Measurements from ENCODE around the gene RAB22A.

The RAB22A gene, protein sequence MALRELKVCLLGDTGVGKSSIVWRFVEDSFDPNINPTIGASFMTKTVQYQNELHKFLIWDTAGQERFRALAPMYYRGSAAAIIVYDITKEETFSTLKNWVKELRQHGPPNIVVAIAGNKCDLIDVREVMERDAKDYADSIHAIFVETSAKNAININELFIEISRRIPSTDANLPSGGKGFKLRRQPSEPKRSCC

GRCh38 chr20:58309591-58310290, at the start of gene RAB22A:
TSS of gene RAB22A (plus strand) at chr20:58309715. CDS start at chr20:58309977, 262 bp downstream.
- DNase-seq (ENCODE audit: insufficient read length, low spot score) (peak; percentile 94), FAIRE-seq (no peak)

- no peak for FAIRE-seq
Measured at GRCh38 chr20:58260006-58260405, 49.5 kb upstream of the RAB22A start.

DNA sequence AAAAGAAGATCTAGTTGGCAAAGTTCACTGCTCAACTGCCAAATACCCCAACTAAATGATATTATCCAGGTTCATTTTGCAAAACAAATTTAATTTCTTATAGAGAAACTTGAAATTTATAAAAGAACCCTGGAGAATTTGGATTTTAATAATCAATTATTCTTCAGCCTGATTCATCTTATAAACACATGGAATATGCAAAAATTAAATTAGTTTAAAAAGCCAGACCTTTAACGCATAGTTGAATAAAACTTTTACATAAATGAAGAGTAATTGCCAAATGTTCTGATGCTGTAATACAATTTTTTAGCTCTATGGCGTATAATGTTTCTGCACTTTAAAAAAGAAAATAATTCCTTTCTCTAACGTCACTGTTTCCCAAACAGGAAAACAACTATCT, 47.9 kb upstream of the RAB22A start:
- FAIRE-seq = no peak
- no peak for DNase-seq (ENCODE audit: insufficient read length, low spot score)

More at GRCh38 chr20:58260006-58260405, 49.5 kb upstream of the RAB22A start:
- DNase-seq (ENCODE audit: insufficient read length, low spot score) = no peak

- FAIRE-seq (no peak), DNase-seq (ENCODE audit: insufficient read length, low spot score) (no peak)
Measured at GRCh38 chr20:58264271-58264670, 45.2 kb upstream of the RAB22A start.

DNA sequence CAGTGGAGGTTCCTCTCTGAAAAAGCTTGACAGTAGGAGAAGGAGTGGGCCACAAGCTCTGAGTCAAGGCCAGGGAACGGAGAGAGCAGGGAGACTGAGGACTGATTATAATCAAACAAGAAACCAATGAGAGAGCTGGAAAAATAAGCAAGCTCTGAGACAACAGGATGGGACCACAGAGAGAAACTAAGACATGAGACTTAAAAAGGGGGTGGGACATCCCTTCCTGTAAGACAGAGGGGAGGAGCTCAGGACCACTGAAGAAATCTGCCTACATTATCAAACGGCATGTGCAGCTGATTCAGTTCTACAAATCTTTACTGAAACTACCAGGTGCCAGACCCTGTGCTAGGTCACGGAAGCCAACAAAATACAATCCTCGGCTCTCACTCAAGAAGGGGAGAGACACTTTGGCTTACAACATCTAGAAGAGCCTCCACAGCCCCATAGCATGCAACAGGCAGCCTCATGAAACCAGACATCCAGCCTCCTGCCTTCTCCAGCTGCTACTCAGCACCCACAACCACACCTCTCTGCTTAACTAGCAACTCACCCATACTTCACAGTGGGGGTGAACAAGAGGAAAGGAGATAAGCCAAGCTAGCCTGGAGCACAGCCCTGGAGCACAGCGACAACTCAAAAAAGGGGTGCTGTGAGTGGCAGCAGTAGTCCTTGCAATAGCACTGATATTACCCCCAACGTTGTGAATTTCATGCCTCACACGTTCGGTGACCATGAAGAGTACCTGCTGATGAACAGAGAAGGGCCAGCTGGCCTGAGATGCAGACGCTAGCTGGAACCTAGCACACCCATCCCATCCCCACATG, 41.9 kb upstream of the RAB22A start:
- DNase-seq (ENCODE audit: insufficient read length, low spot score) (no peak), FAIRE-seq (no peak)

DNA sequence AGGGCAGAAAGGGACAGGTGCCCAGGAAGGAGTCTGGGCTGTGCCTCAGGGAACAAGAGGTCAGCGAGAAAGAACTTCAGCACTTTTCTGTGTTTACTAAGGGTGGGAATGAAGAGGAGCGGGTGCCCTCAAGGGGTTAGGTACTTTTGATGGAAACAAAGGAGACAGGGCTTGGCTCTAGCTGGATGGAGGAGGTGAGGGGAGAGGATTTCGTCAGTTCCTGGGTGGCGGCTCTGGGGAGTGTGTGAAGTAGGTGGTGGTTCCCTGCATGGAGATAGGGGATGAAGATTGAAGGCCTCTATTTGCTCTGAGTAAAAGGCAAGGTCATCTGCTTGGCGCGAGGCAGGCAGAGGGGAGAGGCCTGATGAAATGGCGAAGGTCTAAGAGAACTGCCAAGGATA, 41.1 kb upstream of the RAB22A start:
- DNase-seq (ENCODE audit: insufficient read length, low spot score) (no peak), FAIRE-seq (no peak)

DNA sequence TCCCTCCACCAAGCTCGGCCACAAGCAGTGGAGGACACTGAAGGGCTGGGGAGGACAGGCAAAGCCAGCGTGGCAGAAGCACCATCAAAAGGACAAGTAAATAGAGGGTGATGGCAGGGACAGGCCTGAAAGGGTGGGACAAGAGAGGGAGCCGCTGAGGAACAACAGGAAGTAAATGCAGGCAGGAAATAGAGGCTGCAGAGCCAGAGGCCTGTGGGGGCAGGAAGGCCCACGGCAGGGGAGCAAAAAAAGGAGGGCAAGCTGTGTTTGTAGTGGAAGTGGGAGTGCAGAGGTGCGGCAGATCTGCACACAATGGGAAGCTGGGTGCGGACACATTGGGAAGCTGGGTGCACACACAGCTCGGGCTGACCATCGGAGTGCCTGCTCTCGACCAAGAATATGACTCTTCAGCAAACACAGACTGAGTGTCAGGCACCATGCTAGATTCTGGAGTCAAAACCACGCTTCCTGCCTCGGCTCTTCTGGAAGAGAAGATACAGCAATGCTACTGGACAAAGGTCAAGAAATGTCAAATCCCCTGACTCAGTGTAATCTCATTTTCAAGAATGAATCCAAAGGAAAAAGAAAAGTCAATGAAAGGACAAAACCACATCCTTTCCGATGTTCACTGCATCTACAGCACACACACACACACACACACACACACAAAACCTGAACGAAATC, 40.4 kb upstream of the RAB22A start:
- FAIRE-seq (no peak), DNase-seq (ENCODE audit: insufficient read length, low spot score) (no peak)

GRCh38 chr20:58271606-58272351, 37.7 kb upstream of the RAB22A start:
- DNase-seq (ENCODE audit: insufficient read length, low spot score) (no peak), FAIRE-seq (no peak)

GRCh38 chr20:58274384-58274783, 35.1 kb upstream of the RAB22A start:
- DNase-seq (ENCODE audit: insufficient read length, low spot score) = no peak
- FAIRE-seq = no peak

DNA sequence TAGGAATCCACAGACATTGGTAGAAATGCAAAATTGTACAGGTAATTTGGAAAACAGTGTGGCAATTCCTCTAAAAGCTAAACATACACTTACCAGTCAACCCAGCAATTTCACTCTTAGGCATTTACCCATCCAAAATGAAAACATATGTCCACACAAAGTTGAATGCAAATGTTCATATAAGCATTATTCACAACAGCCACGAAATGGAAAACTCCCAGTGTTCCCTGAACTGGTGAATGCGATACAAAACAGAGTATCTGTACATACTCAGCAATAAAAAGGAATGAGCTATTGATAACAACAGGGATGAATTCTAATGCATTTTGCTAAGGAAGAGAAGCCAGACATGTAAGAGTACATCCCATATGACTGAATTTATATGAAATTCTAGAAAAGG, 32.4 kb upstream of the RAB22A start:
- DNase-seq (ENCODE audit: insufficient read length, low spot score) = no peak
- no peak for FAIRE-seq

GRCh38 chr20:58277578-58278472, 31.7 kb upstream of the RAB22A start:
- DNase-seq (ENCODE audit: insufficient read length, low spot score) = no peak
- FAIRE-seq = no peak

DNA sequence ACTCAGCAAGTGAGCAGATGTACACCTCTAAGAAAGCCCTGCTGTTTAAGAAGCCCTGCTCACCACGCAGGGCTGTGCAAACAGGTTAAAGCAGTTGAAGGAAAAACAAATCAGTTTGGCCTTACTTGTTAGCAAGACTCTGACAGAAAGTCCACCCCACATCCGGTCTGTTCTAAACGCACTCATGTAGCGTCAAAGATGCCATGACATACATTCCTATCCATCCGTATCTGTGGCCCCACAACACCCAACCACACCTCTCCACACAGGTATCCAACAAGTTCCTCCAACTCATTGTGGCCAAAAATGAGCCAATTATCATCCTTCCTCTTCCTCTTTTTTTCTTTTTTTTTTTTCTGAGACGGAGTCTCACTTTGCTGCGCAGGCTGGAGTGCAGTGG, 22.8 kb upstream of the RAB22A start:
- DNase-seq (ENCODE audit: insufficient read length, low spot score) (no peak), FAIRE-seq (no peak)

DNA sequence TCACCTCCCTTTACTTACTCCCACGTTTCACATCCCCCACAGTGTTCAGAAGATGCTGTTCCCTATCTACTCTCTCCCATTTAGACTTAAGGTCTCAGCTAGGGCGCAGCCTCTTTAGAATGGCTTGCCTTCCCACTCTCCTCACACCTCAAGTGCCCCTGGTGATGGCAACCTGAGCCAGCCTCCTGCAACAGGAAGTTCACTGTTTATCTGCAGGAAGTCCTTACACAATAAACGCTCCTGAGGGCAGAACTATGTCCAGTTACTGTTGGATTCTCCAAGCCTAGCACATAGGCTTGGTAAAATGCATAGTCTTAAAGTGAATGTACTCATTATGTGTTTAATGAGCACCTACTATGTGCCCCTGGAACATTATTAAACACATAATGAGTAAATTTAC, 21.9 kb upstream of the RAB22A start:
- FAIRE-seq (no peak), DNase-seq (ENCODE audit: insufficient read length, low spot score) (no peak)

DNA sequence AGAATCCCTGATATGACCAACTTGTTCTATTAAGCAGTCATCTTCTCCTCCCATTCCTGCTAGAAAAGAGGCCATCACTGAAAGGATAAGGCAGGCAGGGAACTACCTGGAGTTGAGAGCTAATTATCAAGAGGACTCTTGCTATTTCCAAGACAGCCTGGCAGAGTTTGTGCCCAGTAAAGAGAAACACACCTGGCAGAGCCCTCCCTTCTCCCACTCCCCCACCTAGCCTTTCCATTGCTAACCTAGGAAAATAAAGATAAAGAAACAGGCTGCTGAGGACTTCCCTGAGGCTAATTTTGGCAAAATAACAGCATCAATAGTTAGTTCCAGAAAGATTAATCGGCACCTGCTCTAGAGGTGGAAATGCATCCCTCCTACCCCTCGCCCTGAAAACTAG, 20.4 kb upstream of the RAB22A start:
- DNase-seq (ENCODE audit: insufficient read length, low spot score) = no peak
- FAIRE-seq = no peak

GRCh38 chr20:58293453-58293852, 16.1 kb upstream of the RAB22A start:
- no peak for FAIRE-seq
- no peak for DNase-seq (ENCODE audit: insufficient read length, low spot score)

DNA sequence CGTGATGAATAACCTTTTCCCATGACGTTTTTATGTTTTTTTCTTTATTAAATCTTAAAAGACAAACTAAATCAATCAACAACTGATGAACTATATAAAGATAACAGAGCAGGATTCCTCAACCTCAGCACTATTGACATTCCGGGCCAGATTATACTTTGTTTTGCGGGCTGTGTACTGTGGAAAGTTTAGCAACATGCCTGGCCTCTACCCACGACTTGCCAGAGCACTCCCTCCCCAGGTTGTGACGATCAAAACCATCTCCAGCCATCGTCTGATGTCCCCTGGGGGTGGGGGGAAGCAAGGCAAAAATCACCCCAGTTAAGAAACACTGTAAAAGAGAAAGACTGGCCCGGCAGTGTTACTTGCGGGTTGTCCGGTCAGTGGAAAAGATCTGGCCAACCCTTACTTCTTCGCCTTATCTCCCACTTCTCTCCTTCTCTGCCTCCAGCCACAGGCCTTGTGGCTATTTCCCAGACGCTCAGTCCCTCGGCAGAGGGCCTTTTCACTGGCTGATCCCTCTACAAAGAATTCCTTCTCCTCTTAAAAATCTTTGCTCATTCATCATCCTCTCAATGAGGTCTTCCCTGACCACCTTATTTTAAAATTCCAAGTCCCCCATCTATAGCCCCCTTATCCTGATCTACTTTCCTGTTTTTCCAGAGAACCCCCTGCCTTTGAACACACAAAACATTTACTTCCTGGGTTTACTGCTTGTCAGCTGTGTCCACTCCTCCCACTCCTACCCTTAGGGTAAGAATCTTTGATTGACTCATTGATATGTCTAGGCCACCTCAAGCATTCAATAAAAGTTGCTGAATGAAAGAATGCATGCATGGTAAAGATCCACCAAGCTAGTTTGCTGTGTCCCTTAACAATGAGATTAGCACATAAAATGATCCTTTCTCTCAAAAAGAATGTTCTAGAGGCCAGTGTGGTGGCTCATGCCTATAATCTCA, 14.7 kb upstream of the RAB22A start:
- FAIRE-seq = no peak
- no peak for DNase-seq (ENCODE audit: insufficient read length, low spot score)

DNA sequence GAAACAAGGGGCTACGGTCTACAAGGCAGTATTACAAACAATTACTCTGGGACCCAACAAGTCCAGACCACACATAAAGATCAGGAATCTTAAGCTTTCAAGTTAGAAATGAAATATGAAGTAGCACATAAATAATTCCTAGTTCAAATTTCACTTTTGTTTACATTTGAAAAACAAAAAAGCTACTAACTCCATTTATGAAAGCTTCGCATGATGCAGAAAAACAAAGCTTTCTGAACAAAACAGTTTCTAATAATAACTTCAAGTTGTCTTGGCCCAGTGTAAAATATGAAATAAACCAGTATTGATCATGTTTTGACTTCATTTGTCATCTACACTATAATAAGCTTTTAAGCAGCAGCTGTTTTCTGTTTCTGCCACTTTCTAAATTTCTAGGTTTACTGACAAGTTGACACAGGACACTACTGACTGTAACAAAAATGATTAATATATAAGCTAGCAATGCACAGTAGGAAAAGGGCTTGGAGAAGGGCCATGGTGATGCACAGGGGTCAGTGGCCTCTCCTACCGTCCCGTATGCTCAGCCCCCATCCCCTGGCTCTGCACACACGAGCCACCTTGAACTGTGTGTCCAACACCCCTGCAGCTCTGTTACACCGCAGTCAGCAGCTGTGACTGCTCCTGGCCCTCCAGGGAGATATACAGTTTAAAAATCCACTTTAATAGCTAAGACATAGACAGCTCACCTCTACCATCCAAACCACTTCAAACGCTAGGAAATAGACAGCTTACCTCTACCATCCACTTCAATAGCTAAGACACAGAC, 13.3 kb upstream of the RAB22A start:
- DNase-seq (ENCODE audit: insufficient read length, low spot score) (no peak), FAIRE-seq (no peak)

DNA sequence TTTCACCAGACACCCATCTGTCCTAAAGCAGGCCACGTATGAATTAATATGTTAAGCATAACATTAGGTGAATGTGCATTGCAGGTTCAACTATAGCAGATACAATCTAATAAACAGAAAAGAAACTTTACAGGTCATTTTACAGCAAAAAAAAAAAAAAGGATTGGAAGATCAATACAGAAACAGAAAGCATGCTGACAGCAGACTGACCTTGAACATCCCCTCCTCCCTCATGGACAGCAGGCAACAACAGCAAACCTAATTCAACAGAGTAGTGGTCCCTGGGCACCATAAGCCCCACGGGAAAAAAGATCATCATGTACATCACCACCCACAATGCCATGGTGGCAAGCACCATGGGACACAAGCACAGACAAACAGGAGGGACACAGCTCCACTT, 12.1 kb upstream of the RAB22A start:
- FAIRE-seq = no peak
- DNase-seq (ENCODE audit: insufficient read length, low spot score) = no peak
